ENCODE data around the gene ZFYVE26. TPM values are rescaled to one million over a fixed set of nuclear protein-coding genes. Genes with fewer than 3 reads are reported as not detected.

Gene ZFYVE26
- total RNA-seq, 1 experiment from 2014 or later, result 19.9 TPM

GRCh38 chr14:67727361-67727760 is 89.0 kb downstream of the ZFYVE26 start:
- Histone ChIP-seq H4K91ac (ENCODE audit: insufficient read length, low read depth, low read length) (no peak overlapping the region), H3K9me3 (ENCODE audit: control insufficient read depth, low read depth, low read length) (no peaks in the 10 kb centered on the region), H3K27ac (ENCODE audit: insufficient read length, low read depth, low read length) (no peak overlapping the region), H3K4me2 (ENCODE audit: insufficient read depth, insufficient read length, low read length) (no peak overlapping the region), H3T11ph (ENCODE audit: low read length) (no peak overlapping the region), H3K23ac (ENCODE audit: insufficient read length, low read depth, low read length) (no peak overlapping the region), H3K9ac (ENCODE audit: extremely low read depth, insufficient read length, low read length) (no peak overlapping the region), H4K5ac (ENCODE audit: insufficient read length, low read depth, low read length) (no peak overlapping the region), H2AFZ (ENCODE audit: low read length) (no peak overlapping the region), H3K79me2 (ENCODE audit: insufficient read depth, low read length) (no peaks in the 10 kb centered on the region), H3K79me1 (ENCODE audit: insufficient read depth, low read depth, low read length, poor library complexity, severe bottlenecking) (no peaks in the 10 kb centered on the region), H2BK120ac (ENCODE audit: low read depth, low read length, poor library complexity, severe bottlenecking) (no peak overlapping the region), H3K14ac (ENCODE audit: insufficient read depth, low read length) (no peak overlapping the region), H3K27me3 (ENCODE audit: insufficient read depth, low read length) (no peaks in the 10 kb centered on the region), H3K18ac (ENCODE audit: insufficient read length, low read depth, low read length) (no peak overlapping the region), H2BK5ac (ENCODE audit: insufficient read length, low read length) (no peak overlapping the region), H3K56ac (ENCODE audit: insufficient read length, low read depth, low read length) (no peak overlapping the region), H3K4me1 (ENCODE audit: insufficient read depth, low read length) (no peaks in the 10 kb centered on the region), H2AK5ac (ENCODE audit: insufficient read length, low read length) (no peak overlapping the region), H2BK12ac (ENCODE audit: insufficient read length, low read depth, low read length) (no peak overlapping the region), H3K23me2 (ENCODE audit: insufficient read length, low read depth, low read length, poor library complexity, severe bottlenecking) (no peaks in the 10 kb centered on the region), H3K4ac (ENCODE audit: low read depth, low read length) (no peak overlapping the region), H2BK15ac (ENCODE audit: low read depth, low read length) (no peak overlapping the region), H4K20me1 (ENCODE audit: control insufficient read depth, insufficient read depth, insufficient read length) (no peaks in the 10 kb centered on the region), H2BK20ac (ENCODE audit: low read depth, low read length, poor library complexity, severe bottlenecking) (no peak overlapping the region), H4K8ac (replicated peaks; ENCODE audit: insufficient read length, low read depth, low read length) (no peak overlapping the region)
- no CpG with 5 or more reads among the region's 7 CpGs for WGBS (ENCODE audit: extremely low coverage, insufficient read length, low lambda C conversion rate)
- Mint-ChIP-seq H3K9me3 (no peaks in the 10 kb centered on the region), H3K27me3 (ENCODE audit: low read depth) (peaks cover 7% of the 10 kb centered on the region), H3K27ac (no peak overlapping the region), H3K4me3 (no peak overlapping the region), H3K36me3 (ENCODE audit: insufficient read depth in 1 of 3, low read depth in 3 of 3) (no peaks in the 10 kb centered on the region), H3K4me1 (peaks cover 22 to 26% of the 10 kb centered on the region in 2 experiments)
- no peak for DNase-seq
- no peak for TF ChIP-seq CTCF (conservative IDR thresholded peaks at IDR 0.05)

Data from H9 (cell line).